HepG2 (cell line): Measurements from ENCODE around the gene HS3ST3B1. TPM values are rescaled to one million over a fixed set of nuclear protein-coding genes. Genes with fewer than 3 reads are reported as not detected.

ENCODE experiments used
- ATAC-seq: fragments of 200-7000 bp; cut with Tn5 transposase; 3 replicates; pipeline ENCODE4 v1.9.1; 2020; ENCODE audit warnings: mild to moderate bottlenecking, moderate library complexity
- BruUV-seq: library from RNA; stranded (reverse); fragments of 400-500 nt; replicated peaks from 2 replicates; lab custom pipeline; 2021; lab: Mats Ljungman, UMichigan
- CTCF ChIA-PET: fragments of 300-600 bp; formaldehyde crosslinking; extraction: SDS; loops from one replicate; lab custom pipeline; 2021; ENCODE audit warnings: low total read pairs, inconsistent platforms, low intra/inter-chr PET ratio; lab: Yijun Ruan, JAX
- POLR2A ChIA-PET: fragments of 350-600 bp; sonication (Branson Sonifier 250); formaldehyde crosslinking; loops from one replicate; lab custom pipeline; 2020; ENCODE audit warnings: antibody characterized with exemption, inconsistent platforms; lab: Yijun Ruan, JAX
- DNase-seq: peaks from one replicate; pipeline ENCODE4 v3.0.0-alpha.2; 2015; ENCODE audit warnings: low spot score
- FAIRE-seq: peaks from 3 replicates; lab custom pipeline; 2011; peaks lifted over from hg19 to GRCh38; lab: Jason Lieb, UNC
- H2AFZ ChIP-seq: one replicate; pipeline ENCODE4 v1.6.1; 2011; ENCODE audit warnings: low read length, inconsistent platforms
- H3K27ac ChIP-seq: fragments of 300-600 bp; 3 replicates; pipeline ENCODE4 v1.8.0; 2011; ENCODE audit warnings: mixed run types, mild to moderate bottlenecking, mixed read lengths, low read length, inconsistent platforms; ENCODE audit not compliant: insufficient read depth; ENCODE audit errors: extremely low read length
- H3K27me3 ChIP-seq, 2 experiments: fragments of 200-600 bp in 1 of 2; 2 replicates in 1 of 2; 3 replicates in 1 of 2; pipeline versions ENCODE4 v1.6.0 to v1.8.0; 2011; ENCODE audit warnings: low read length in 2 of 2, mild to moderate bottlenecking in 2 of 2, moderate library complexity in 2 of 2, inconsistent platforms in 1 of 2; ENCODE audit not compliant: insufficient read depth in 2 of 2, control insufficient read depth in 1 of 2
- H3K36me3 ChIP-seq, 2 experiments: fragments of 200-600 bp in 1 of 2; replicated peaks in 1 of 2; 2 replicates in 1 of 2; 3 replicates in 1 of 2; pipeline versions ENCODE4 v1.5.1 to v1.8.0; 2011; ENCODE audit warnings: low read length in 2 of 2, inconsistent platforms in 1 of 2; ENCODE audit not compliant: insufficient read depth in 2 of 2, control insufficient read depth in 1 of 2
- H3K4me1 ChIP-seq: 2 replicates; pipeline ENCODE4 v1.5.1; 2012; ENCODE audit warnings: low read length, inconsistent platforms; ENCODE audit not compliant: insufficient read depth
- H3K4me2 ChIP-seq: 2 replicates; pipeline ENCODE4 v1.6.0; 2011; ENCODE audit warnings: low read depth, low read length, inconsistent platforms
- H3K4me3 ChIP-seq, 3 experiments: fragments of 200-600 bp in 1 of 3; sonication (generic), shearing (Covaris generic) in 1 of 3; replicated peaks in 1 of 3; 2 replicates each; pipeline ENCODE4 v1.5.1; 2011 to 2016; ENCODE audit warnings: low read length in 3 of 3, inconsistent platforms in 2 of 3, low read depth in 2 of 3, mild to moderate bottlenecking in 2 of 3, control low read depth in 1 of 3, mixed read lengths in 1 of 3; ENCODE audit not compliant: insufficient read depth in 1 of 3
- H3K79me2 ChIP-seq: one replicate; pipeline ENCODE4 v1.6.1; 2011; ENCODE audit warnings: low read length, inconsistent platforms; ENCODE audit not compliant: insufficient read depth
- H3K9ac ChIP-seq: 2 replicates; pipeline ENCODE4 v1.6.0; 2011; ENCODE audit warnings: mild to moderate bottlenecking, low read depth, low read length, inconsistent platforms; ENCODE audit not compliant: insufficient read depth
- H3K9me3 ChIP-seq: 2 replicates; pipeline ENCODE4 v1.5.1; 2012; ENCODE audit warnings: mild to moderate bottlenecking, low read length
- H4K20me1 ChIP-seq: 2 replicates; pipeline ENCODE4 v1.6.0; 2011; ENCODE audit warnings: inconsistent platforms, mild to moderate bottlenecking, low read length, moderate library complexity; ENCODE audit not compliant: insufficient read depth
- HNRNPK ChIP-seq: fragments of 200-400 bp; formaldehyde crosslinking; IDR thresholded peaks from 2 replicates; pipeline ENCODE4 v1.6.1; 2018; ENCODE audit warnings: low read length, low read depth, moderate library complexity, mild to moderate bottlenecking; ENCODE audit not compliant: poor library complexity, severe bottlenecking
- PPARG ChIP-seq: conservative IDR thresholded peaks from 2 replicates; pipeline ENCODE4 v1.6.1; 2016; ENCODE audit warnings: missing biosample characterization, missing genetic modification reagents
- ZFP36 ChIP-seq: fragments of 150-350 bp; IDR thresholded peaks from 2 replicates; pipeline ENCODE4 v1.6.1; 2018; ENCODE audit warnings: borderline replicate concordance, low read length, low read depth; ENCODE audit not compliant: partially characterized antibody
- ZNF564 ChIP-seq: sonication (generic); formaldehyde crosslinking; IDR thresholded peaks from 2 replicates; pipeline ENCODE4 v1.8.1; 2023; ENCODE audit warnings: mild to moderate bottlenecking, missing genetic modification reagents
- WGBS: methylation state at CpG from one replicate; pipeline ENCODE4 v1.1.6; 2017; ENCODE audit warnings: low lambda C conversion rate; 5-methylcytosine and 5-hydroxymethylcytosine counted together
- in situ Hi-C: cut with HindIII; loops from 2 replicates; pipeline ENCODE4 v1.10.0; 2017; ENCODE audit warnings: low pct_unique_long_range_greater_than_20kb; ENCODE audit not compliant: extremely low pct_ligation_motif_present
- intact Hi-C: fragments of 100-400 bp; cut with micrococcal nuclease; formaldehyde crosslinking; loops from one replicate; pipeline ENCODE4 v1.10.0; 2022; ENCODE audit not compliant: unreplicated experiment
- polyA plus RNA-seq, 8 experiments: library from polyadenylated mRNA; depleted of rRNA in 3 of 8; stranded (reverse) in 7 of 8; unstranded in 1 of 8; fragments of >200 nt; fragmentation: Illumina TruSeq in 4 of 8; extraction: Trizol in 4 of 8; gene quantifications; 2 replicates each; pipeline versions ENCODE4 v1.2.1 to v1.2.3, GENCODE V29; 2011 to 2016; ENCODE audit warnings: low read depth in 4 of 8, missing spikeins in 1 of 8, mixed read lengths in 1 of 8; ENCODE audit not compliant: insufficient read depth in 1 of 8
- total RNA-seq, 5 experiments: library from RNA; depleted of rRNA; stranded (reverse); fragments of >200 nt; fragmentation: Illumina TruSeq; extraction: Trizol; gene quantifications; 2 replicates each; pipeline ENCODE4 v1.2.3, GENCODE V29; 2016; ENCODE audit warnings: low read depth in 1 of 5
- TF ChIP-seq, protein P1 (sequence below): sonication (generic); formaldehyde crosslinking; IDR thresholded peaks from 2 replicates; pipeline ENCODE4 v1.4.0; 2020; ENCODE audit warnings: missing genetic modification reagents

HS3ST3B1 gene
- total and polyA plus RNA-seq, 2 of the 13 experiments (the other 11 are each of a cell fraction or from before 2014, with no cell fraction given): 15.7 to 39.5 TPM

DNA sequence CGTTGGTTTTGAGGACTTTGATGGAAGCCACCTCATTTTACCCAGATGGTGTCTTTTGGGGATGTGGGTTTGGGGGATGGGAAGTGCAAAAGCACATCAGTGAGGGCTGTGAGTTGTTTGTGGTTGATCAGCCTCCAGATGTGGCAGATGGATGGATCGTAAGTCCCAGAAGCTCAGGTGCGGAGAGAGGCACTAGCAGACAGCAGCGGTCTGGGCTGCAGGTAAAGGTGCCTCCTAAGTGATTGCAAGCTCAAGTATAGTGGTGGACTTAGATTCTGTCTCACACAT is 18.0 kb downstream of the HS3ST3B1 start:
- Histone ChIP-seq H3K9me3 (no peaks in the 10 kb centered on the region), H3K27me3 (no peaks in the 10 kb centered on the region), H4K20me1 (peaks cover 20% of the 10 kb centered on the region), H2AFZ (no peak overlapping the region), H3K4me3 (no peak overlapping the region), H3K9ac (no peak overlapping the region), H3K79me2 (peaks cover 97% of the 10 kb centered on the region), H3K27ac (no peak overlapping the region), H3K4me2 (no peak overlapping the region), H3K36me3 (peaks cover 0 to 10% of the 10 kb centered on the region in 2 experiments; a peak in 4 of 5 replicates), H3K4me1 (peaks cover 100% of the 10 kb centered on the region)
- DNase-seq (no peak), ATAC-seq (no peak), FAIRE-seq (no peak)
- ChIA-PET CTCF (no interaction called here), POLR2A (interaction anchor here (1.0 to 3.2 kb wide), 3 partner anchors 9 to 55 kb away, joined by 3 to 39 read pairs (median 3); partner anchors contain the start of gene HS3ST3B1)
- BruUV-seq: no TSS peak
- in situ Hi-C loops: no loop called here
- intact Hi-C loops: no loop called here
- TF ChIP-seq ZNF564 (CRISPR knock-in tag) (peak; percentile 59; the same call in 1 of the 2 replicates), HNRNPK (no peak)
- WGBS: 100% methylated on average over 3 of the region's 4 CpGs

DNA sequence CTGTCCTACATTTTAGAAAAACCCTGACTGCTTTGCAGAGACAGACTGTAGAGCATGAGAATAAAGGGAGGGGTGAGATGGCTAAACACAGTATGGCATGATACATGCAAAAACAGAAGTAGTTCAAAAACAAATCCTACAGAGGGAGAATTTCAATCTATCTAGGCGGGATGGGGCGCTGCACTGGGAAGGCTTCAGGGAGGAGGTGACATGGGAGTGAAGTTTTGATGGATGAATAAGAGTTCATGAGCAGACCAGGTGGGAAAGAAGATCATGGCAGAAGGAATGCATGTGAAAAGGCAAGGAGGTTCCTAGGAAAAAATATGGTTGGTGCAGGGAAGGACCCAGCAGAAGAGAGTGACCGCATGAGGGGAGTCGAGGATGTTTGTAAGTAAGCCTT is 19.2 kb downstream of the HS3ST3B1 start:
- no peak overlapping the region for H3K4me3 ChIP-seq
- H3K79me2 ChIP-seq: peaks cover 99% of the 10 kb centered on the region
- CTCF ChIA-PET: no interaction called here
- H3K4me2 ChIP-seq: peak overlapping the region; percentile 57
- BruUV-seq: no TSS peak
- intact Hi-C loops: no loop called here
- H3K9me3 ChIP-seq: no peaks in the 10 kb centered on the region
- FAIRE-seq: no peak
- in situ Hi-C loops: no loop called here
- 98% methylated on average over 4 of the region's 4 CpGs for WGBS
- H3K36me3 ChIP-seq: peaks cover 0 to 1% of the 10 kb centered on the region in 2 experiments; a peak in 3 of 5 replicates
- POLR2A ChIA-PET: interaction anchor here (1.6 to 4.5 kb wide), 2 partner anchors 11 to 53 kb away, joined by 11 to 45 read pairs; no protein-coding TSS in a partner anchor
- H3K27me3 ChIP-seq: no peaks in the 10 kb centered on the region
- peaks cover 100% of the 10 kb centered on the region for H3K4me1 ChIP-seq
- peak; percentile 62 for TF ChIP-seq ZFP36
- TF ChIP-seq PPARG (CRISPR knock-in tag): no peak
- TF ChIP-seq, protein P1, sequence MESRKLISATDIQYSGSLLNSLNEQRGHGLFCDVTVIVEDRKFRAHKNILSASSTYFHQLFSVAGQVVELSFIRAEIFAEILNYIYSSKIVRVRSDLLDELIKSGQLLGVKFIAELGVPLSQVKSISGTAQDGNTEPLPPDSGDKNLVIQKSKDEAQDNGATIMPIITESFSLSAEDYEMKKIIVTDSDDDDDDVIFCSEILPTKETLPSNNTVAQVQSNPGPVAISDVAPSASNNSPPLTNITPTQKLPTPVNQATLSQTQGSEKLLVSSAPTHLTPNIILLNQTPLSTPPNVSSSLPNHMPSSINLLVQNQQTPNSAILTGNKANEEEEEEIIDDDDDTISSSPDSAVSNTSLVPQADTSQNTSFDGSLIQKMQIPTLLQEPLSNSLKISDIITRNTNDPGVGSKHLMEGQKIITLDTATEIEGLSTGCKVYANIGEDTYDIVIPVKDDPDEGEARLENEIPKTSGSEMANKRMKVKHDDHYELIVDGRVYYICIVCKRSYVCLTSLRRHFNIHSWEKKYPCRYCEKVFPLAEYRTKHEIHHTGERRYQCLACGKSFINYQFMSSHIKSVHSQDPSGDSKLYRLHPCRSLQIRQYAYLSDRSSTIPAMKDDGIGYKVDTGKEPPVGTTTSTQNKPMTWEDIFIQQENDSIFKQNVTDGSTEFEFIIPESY (CRISPR knock-in tag): peak; percentile 65
- DNase-seq: no peak
- H3K27ac ChIP-seq: no peak overlapping the region
- no peak overlapping the region for H3K9ac ChIP-seq
- no peak overlapping the region for H2AFZ ChIP-seq
- no peak for ATAC-seq
- peaks cover 22% of the 10 kb centered on the region for H4K20me1 ChIP-seq
